CD4-positive, alpha-beta T cell treated with Interleukin-1 beta for 1 hour (primary cell): Measurements from ENCODE around the gene PKHD1.

Experiments
- DNase-seq, 2 donors: peaks; one replicate each; pipeline ENCODE4 v3.0.0-alpha.2; 2020 to 2022

PKHD1 gene

GRCh38 chr6:51600514-51600913 is 486.9 kb downstream of the PKHD1 start:
- DNase-seq, result no peak

GRCh38 chr6:51598171-51598570 is 489.2 kb downstream of the PKHD1 start:
- DNase-seq, result no peak

- no peak for DNase-seq
These were observed 492.4 kb downstream of the PKHD1 start for GRCh38 chr6:51594981-51595380.

- no peak for DNase-seq
These were observed 502.1 kb downstream of the PKHD1 start for GRCh38 chr6:51585264-51585663.

- no peak for DNase-seq
These were observed 503.2 kb downstream of the PKHD1 start for GRCh38 chr6:51584163-51584562.

- no peak for DNase-seq
These were observed 508.4 kb downstream of the PKHD1 start for GRCh38 chr6:51578994-51579393.

- no peak for DNase-seq
These were observed 509.1 kb downstream of the PKHD1 start for GRCh38 chr6:51578362-51578761.

DNA sequence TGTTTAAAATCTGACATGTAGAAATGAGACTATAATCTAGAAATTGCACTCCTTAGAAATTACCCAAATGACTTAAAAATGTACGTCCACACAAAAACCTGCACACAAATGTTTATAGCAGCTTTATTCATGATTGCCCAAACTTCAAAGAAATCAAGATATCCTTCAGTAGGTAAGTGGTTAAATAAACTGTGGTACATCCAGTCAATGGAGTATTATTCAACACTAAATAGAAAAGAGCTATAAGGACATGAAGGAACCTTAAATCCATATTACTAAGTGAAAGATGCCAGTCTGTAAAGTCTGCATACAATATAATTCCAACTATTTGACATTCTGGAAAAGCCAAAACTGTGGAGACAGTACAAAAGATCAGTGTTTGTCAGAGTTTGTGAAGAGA is 513.4 kb downstream of the PKHD1 start:
- no peak for DNase-seq

GRCh38 chr6:51571168-51571567 is 516.2 kb downstream of the PKHD1 start:
- DNase-seq, result no peak

DNA sequence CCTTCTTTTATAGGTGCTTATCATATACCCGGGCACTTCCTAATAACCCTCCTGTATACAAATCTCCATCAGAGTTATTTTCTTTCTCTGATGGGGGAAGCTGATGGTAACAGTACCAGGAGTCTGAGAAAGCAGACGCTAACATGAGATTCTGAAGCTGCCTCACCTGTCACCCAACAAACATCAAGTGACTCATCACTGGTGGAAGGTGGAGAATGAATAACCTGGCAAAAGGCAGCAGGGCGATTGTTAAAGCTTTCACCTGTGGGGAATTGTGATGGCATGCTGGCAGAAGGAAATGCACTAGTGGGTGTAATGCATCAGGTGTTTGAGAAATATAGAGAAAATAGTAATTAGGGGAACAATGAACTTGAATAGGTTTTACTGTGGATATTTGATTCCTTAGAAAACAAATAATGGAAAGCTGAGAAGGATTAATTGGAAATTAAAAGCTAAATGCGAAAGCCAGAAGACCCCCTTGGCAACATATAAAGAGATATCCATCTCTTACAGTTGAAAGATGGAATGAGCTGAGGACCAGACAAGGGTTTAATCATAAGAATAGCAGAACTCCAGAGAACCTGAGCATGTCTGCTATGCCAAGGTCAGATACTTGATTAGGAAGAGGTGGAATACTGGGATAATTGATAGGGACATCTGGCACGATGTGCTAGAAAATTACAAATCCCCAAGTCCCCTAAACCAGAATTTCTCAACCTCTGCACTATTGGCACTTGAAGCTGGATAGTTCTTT is 517.1 kb downstream of the PKHD1 start:
- DNase-seq, result no peak

GRCh38 chr6:51569594-51569993 is 517.8 kb downstream of the PKHD1 start:
- DNase-seq, result no peak

GRCh38 chr6:51568771-51569170 is 518.6 kb downstream of the PKHD1 start:
- no peak for DNase-seq

DNA sequence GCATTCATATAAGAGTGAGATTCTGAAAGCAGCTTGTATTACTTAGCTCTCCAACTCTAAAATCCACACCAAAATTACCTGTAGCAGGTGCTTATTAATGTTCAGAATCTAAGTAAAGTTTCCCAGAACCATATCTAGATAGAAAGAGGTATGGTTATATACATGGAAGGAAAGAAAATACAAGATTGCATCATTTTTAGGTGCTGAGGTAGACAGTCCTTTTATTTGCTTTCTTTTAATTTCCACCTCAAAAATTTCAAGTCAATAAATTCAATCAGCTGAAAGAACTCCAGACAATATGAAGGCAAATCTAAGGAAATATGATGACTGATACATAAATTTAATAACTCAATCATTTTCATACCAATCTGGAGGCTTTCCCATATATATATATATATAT is 521.9 kb downstream of the PKHD1 start:
- DNase-seq, result no peak
